HCT116 (cell line): ENCODE results near the gene RBM19.

ENCODE experiments used
- EZH2 ChIP-seq: fragments of 200-600 bp; sonication (generic); IDR thresholded peaks from 2 replicates; pipeline ENCODE4 v1.6.1; 2017; ENCODE audit warnings: antibody characterized with exemption, mixed run types
- JUND ChIP-seq: IDR thresholded peaks from 2 replicates; pipeline ENCODE4 v1.6.1; 2012
- POLR2A ChIP-seq: IDR thresholded peaks from 2 replicates; pipeline ENCODE4 v1.7.0; 2011; ENCODE audit warnings: borderline replicate concordance; ENCODE audit not compliant: insufficient read depth, insufficient read length; ENCODE audit errors: extremely low read depth
- RAD21 ChIP-seq: IDR thresholded peaks from 2 replicates; pipeline ENCODE4 v1.6.1; 2012; ENCODE audit warnings: low read depth, mild to moderate bottlenecking
- SRF ChIP-seq: IDR thresholded peaks from 2 replicates; pipeline ENCODE4 v1.6.1; 2012; ENCODE audit warnings: low read depth
- TF ChIP-seq, protein P1 (sequence below), 3 experiments: fragments of 200-600 bp in 1 of 3; sonication (generic) in 1 of 3; IDR thresholded peaks in 2 of 3; conservative IDR thresholded peaks in 1 of 3; 2 replicates each; pipeline ENCODE4 v1.5.1; 2012 to 2017; ENCODE audit warnings: low read depth in 2 of 3, low read length in 2 of 3, antibody characterized with exemption in 1 of 3, borderline replicate concordance in 1 of 3, control low read depth in 1 of 3, mild to moderate bottlenecking in 1 of 3, mixed read lengths in 1 of 3, mixed run types in 1 of 3, moderate library complexity in 1 of 3; ENCODE audit not compliant: insufficient read depth in 1 of 3
- TF ChIP-seq, protein P2 (sequence below): IDR thresholded peaks from 2 replicates; pipeline ENCODE4 v1.6.1; 2012

DNA sequence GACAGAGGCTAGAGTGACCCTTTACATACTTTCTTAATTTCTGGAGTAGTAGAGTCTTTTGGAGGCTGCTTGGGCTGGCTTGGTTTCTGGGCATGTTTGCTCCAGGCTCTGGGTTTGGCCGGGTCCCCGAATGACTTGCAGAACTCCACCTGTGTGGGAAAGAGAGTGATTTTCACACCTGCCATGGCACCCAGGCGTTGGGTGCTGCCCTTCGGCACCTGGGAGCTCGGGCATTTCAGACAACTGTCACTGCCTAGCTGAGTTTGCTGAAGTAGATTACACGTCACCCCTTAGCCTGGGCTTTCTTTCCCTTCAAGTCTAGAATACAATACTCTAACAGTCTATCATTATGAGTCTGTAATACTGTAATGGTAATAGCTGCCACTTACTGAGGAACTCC lies 6.1 kb downstream of the RBM19 start:
- TF ChIP-seq, protein P1, sequence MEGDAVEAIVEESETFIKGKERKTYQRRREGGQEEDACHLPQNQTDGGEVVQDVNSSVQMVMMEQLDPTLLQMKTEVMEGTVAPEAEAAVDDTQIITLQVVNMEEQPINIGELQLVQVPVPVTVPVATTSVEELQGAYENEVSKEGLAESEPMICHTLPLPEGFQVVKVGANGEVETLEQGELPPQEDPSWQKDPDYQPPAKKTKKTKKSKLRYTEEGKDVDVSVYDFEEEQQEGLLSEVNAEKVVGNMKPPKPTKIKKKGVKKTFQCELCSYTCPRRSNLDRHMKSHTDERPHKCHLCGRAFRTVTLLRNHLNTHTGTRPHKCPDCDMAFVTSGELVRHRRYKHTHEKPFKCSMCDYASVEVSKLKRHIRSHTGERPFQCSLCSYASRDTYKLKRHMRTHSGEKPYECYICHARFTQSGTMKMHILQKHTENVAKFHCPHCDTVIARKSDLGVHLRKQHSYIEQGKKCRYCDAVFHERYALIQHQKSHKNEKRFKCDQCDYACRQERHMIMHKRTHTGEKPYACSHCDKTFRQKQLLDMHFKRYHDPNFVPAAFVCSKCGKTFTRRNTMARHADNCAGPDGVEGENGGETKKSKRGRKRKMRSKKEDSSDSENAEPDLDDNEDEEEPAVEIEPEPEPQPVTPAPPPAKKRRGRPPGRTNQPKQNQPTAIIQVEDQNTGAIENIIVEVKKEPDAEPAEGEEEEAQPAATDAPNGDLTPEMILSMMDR (IDR thresholded peaks at IDR 0.05 in 2 of 3, conservative IDR thresholded peaks at IDR 0.05 in 1 of 3; ENCODE audit: borderline replicate concordance in 1 of 3, insufficient read depth in 1 of 3, low read depth in 2 of 3, low read length in 2 of 3), result no peak
- no peak for TF ChIP-seq SRF
- TF ChIP-seq POLR2A, result no peak
- TF ChIP-seq, protein P2, sequence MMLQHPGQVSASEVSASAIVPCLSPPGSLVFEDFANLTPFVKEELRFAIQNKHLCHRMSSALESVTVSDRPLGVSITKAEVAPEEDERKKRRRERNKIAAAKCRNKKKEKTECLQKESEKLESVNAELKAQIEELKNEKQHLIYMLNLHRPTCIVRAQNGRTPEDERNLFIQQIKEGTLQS, result no peak
- no peak for TF ChIP-seq RAD21
- TF ChIP-seq JUND, result no peak
- TF ChIP-seq EZH2, result no peak
